RCC 7860 (cell line): ENCODE results near the gene MIB2.

Source experiments
- DNase-seq: peaks from one replicate; pipeline ENCODE4 v3.0.0-alpha.2; 2015; ENCODE audit warnings: low spot score
- FAIRE-seq: peaks from 2 replicates; lab custom pipeline; 2012; peaks lifted over from hg19 to GRCh38; lab: Jason Lieb, UNC

Gene MIB2

DNA sequence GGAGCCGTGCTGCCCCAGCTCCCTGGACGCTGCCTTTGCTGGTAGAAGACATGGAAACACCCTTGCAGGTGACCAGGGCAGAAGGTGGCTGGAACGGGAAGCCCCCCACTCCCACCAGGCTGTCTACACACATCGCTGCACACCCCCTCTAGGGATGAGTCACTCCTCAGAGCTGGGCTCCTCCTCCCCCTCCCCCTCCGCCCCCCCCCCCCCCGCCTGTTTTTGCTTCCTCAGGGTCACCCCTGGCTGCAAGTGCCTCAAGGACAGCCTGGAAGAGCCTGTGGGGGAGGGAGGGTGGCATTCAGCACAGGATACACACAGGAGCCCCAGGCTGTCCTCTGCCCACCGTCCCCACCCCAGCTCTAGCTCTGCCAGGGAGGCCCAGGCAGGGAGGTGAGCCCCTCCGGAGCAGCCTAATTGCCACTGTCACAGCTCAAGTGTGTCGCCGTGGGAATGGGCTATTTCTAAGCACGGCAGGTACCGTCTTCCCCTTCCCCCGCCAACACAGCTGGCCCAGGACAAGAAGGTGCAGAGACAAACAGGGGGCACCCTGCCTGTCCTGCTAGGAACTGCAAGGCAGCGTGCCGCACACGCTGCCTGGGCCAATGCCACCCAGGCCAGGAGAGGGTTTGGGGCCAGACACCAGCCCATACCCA, 17.9 kb upstream of the MIB2 start:
- peak; percentile 6 for DNase-seq
- FAIRE-seq = no peak

DNA sequence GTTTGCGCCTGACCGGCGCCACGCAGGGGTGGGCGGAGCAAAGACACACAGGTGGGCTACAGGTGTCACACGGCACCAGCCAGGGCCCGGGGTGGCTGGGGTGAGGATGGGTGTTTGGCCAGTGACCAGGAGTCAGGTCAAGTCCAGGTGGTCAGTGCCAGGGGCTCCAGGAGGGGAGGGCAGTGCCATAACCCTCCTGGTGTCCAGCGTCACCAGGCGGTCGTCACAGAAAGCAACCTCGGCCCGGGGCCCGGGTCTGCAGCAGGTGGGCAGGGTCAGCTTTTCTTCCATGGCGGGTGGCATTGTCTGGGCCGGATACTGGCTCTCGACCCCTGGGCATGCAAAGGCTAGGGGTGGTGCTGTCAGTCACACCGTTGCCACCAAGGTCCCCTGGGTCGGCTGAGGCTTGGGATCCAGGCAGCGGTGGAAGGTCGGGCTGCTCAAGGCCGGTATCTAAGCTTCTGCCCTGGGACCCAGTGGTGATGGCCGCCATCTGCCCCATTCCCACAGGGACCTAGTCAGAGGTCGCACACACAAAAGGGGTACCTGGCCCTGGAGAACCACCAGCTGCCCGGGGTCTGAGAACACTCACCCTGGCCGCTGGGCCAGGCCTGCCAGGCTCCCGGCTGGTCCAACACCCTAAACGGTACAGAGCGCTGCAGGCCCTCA, 17.1 kb upstream of the MIB2 start:
- FAIRE-seq = no peak

DNA sequence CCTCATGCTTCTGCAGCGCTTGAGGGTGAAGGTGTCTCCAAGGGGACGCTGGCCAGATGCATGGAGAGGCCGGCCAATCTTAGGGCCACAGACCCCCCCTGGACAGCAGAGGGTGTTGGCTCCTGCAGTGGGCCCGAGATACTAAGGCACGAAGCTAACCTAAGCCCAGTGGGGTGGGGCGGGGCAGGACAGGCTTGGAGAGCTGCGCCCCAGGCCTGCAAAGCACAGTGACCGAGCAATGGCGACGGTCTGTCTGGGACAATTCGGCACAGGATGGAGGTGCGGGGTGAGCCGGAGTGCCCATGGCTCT, 16.6 kb upstream of the MIB2 start:
- DNase-seq (no peak), FAIRE-seq (no peak)

More for the DNA sequence above, 17.1 kb upstream of the MIB2 start:
- DNase-seq = no peak

- DNase-seq (no peak), FAIRE-seq (no peak)
Measured at GRCh38 chr1:1599030-1599934, 16.0 kb upstream of the MIB2 start.

DNA sequence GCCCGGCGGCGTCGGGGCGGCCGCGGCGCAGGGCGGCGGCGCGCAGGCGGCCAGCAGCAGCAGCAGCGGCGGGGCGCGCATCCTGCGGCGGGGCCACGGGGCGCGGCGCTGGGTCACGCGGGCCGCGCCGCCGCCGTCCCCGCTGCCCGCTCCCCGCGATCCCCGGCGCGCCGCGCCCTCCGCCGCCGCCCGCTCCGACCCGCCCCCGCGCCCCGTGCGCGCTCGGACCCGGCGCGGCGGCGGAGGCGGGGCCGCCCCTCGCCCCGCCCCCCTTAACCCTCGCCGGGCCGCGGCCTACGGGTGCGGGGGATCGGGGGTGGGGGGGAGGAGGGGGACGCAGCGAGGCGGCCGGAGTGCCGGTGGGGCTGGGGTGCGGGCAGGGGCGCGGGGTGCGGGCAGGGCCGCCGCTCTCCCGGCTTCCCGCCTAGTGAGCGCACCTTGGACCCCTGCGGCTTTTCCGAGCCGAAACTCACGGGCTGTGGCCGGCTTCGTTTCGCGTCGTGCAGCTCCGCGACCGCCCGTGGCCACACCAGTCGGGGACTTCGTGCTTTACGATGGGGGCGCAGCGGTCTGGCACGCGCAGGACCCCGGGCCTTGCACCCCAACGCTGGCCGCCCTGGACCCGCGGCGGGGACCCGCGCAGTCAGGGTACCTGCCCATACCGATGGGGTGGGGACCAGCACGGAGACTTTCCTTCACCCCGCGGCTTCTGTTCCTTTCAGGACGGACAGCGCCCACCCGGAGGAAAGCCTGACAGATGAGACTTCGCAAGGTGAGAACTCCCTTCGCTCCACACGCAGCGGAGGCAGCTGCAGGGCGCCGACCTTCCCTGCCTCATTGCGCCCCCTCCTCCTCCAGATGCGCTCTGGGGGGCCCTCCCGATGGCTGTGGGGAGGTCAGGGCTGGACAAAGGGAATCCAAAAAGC, 15.1 kb upstream of the MIB2 start, which contains the start of gene FNDC10:
Gene FNDC10, minus strand, starts transcription at position 201 of the 926 bp plus-strand sequence. Its CDS starts 120 bp downstream, at position 81.
- FAIRE-seq (no peak), DNase-seq (no peak)

- FAIRE-seq (no peak), DNase-seq (no peak)
Measured at GRCh38 chr1:1600861-1601563, 14.3 kb upstream of the MIB2 start.

DNA sequence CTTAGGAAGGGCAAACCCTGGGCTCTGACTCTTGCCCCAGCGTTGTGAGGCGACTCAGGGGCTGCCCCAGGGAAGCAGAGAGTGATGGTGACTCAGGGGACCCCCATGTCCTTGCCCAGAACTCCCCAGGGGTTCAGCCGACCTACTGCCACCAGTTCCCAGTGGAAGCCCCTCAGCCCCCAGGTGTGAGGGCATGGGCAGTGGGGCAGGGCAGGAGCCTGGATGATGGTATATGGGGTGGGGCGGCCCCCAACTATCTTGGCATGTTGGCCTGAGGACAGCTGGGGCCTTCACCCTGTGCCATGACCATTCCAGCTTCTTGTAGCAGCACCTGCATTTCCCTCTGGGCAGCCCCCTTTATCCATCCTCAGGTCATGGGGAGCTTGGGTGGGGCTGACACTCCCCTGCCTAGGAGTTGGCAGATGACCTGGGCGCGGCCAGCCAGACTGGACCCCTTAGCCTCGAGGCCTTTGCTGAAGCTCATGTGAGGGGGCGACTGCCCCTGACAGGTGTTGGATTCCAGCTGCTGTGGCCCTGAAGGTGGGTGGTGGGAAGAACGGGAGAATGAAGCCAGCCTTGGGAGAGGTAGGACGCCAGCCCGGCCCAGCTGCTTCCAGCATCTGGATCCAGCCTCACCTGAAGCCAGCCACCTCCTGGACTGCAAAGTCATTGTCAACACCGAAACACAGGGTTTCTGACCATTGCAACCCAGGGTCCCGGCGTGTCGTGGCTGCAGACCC, 13.6 kb upstream of the MIB2 start:
- FAIRE-seq (no peak), DNase-seq (no peak)

DNA sequence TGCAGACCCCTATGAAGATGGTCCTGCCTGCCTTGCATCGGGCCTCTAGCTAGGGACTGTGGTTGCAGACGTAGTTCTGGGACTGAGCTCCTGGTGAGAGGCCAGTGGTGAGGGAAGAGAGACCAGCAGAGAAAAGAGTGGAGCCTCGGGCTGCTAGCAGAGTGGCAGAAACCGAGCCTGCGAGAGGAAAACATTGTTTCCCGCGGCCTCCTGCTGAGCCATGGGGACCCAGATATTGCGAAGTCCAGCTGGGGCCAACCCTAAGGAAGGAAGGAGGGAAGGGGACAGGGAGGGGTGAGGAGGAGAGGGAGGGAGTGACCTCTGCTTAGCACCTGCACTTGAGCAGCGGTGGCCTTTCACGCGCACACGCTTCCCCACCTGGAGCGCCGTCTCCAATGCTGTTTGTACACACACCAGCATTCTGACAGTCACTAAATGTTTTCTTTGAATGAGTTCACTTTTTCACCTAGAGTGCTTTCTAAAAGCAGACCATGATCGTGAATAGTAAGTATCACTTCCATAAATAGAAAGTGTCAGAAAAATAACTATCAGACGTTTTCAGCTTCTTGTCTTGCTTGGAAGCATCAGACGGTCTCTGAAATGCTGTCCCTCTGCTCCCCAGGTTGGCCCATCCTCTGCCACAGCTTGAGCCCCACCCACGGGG, 12.9 kb upstream of the MIB2 start:
- no peak for FAIRE-seq

DNA sequence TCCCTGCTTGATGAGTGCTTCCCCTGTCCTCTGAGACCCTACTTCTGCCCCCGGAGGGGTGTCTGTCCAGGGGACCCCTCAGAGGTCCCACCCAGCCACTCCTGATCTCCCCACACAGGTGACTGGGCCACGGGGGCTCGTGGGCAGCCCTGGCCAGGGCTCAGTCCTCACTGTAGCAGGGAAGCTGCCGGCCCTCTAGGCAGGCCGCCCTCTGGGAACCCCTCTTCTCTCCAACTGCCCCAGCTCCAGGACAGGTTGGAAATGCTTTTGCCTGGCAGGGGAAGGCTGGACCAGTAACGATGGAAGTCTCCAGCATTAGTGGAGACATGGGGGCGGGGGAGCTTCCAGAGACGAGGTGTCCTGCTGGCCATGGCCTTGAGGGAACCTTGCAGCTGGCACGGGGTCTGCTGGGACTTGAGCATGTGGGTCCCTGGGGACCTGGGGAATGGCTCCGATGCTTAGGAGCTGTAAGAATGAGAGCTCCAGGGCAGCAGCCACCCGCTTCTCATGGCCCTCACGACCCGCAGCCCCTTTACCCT, 12.3 kb upstream of the MIB2 start:
- DNase-seq = no peak
- FAIRE-seq = no peak

More for the DNA sequence above, 12.9 kb upstream of the MIB2 start:
- DNase-seq = no peak

GRCh38 chr1:1603671-1604373, 11.5 kb upstream of the MIB2 start:
- FAIRE-seq = no peak

DNA sequence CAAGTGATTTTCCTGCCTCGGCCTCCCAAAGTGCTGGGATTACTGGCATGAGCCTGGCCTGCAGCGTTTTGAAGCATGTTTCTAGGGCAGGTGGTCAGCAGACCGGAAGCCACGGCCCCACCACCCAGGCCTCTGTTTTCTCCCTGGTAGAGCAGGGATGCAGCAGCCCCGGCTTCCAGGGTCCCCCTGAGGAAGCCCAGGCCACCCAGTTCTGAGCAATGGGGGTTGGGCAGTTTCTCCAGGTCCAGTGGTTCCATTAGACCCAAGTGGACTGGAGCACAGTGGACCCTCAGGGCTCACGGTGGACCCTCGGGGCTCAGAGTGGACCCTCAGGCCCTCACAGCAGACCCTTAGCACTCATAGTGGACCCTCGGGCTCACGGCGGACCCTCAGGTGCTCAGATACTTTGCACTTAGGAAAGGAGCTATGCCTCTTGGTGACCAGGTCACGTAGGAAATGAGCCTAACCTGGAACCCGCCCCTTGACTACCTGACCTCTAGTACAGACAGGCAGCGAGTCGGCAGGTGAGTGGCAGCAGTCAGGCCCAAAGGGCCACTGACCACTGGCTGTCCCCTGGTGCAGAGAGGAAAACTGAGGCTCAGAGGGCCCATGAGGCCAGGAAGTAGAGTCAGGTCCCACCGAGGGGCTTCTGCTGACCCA, 10.8 kb upstream of the MIB2 start:
- DNase-seq (no peak), FAIRE-seq (no peak)

More at GRCh38 chr1:1603671-1604373, 11.5 kb upstream of the MIB2 start:
- DNase-seq = no peak

- DNase-seq (no peak), FAIRE-seq (no peak)
Measured at GRCh38 chr1:1605034-1605591, 10.2 kb upstream of the MIB2 start.

- no peak for DNase-seq
- FAIRE-seq = no peak
Measured at GRCh38 chr1:1605724-1606123, 9.6 kb upstream of the MIB2 start.

DNA sequence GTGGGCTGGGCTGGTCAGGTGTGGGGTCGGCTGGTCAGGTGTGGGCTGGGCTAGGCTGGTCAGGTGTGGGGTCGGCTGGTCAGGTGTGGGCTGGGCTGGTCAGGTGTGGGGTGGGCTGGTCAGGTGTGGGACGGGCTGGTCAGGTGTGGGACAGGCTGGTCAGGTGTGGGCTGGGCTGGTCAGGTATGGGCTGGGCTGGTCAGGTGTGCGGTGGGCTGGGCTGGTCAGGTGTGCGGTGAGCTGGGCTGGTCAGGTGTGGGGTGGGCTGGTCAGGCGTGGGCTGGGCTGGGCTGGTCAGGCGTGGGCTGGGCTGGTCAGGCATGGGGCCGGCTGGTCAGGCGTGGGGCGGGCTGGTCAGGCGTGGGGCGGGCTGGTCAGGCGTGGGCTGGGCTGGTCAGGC, 9.1 kb upstream of the MIB2 start:
- FAIRE-seq = no peak
- DNase-seq = no peak

- DNase-seq (no peak), FAIRE-seq (no peak)
Measured at GRCh38 chr1:1609822-1610485, 5.3 kb upstream of the MIB2 start.

GRCh38 chr1:1610796-1611195, 4.5 kb upstream of the MIB2 start:
- FAIRE-seq = no peak

DNA sequence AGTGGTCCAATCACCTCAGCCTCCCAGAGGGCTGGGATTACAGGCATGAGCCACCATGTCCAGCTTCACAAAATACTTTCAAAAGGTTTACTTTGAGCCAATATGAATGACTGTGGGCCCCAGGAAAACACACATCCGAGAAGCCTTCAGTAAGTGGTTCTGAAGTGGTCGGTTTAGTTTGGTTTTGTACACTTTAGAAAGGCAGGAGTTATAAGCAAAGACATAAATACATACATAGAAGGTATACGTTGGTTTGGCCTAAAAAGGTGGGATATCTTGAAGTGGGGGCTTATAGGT, 3.2 kb upstream of the MIB2 start:
- DNase-seq = no peak
- FAIRE-seq = no peak

More at GRCh38 chr1:1610796-1611195, 4.5 kb upstream of the MIB2 start:
- DNase-seq = no peak
